ENCODE measurements around the gene TFF3.

- TF ChIP-seq CTCF (IDR thresholded peaks at IDR 0.05) (no peak), POLR2A (IDR thresholded peaks at IDR 0.05) (no peak), POLR2AphosphoS5 (IDR thresholded peaks at IDR 0.05; ENCODE audit: insufficient read depth in 1 of 2, low read depth in 1 of 2) (no peak)
Measured at GRCh38 chr21:42282021-42282420, 33.2 kb downstream of the TFF3 start.
